ENCODE measurements around the gene NOTUM.

The NOTUM gene

GRCh38 chr17:81942167-81942553 lies 18.8 kb downstream of the NOTUM start:
- POLR2A ChIA-PET = no interaction called here
- no peak for TF ChIP-seq CTCF (IDR thresholded peaks at IDR 0.05; ENCODE audit: control extremely low read depth, extremely low read depth, low read depth, missing control alignments)
- CTCF ChIA-PET = no interaction called here

GRCh38 chr17:81941484-81942166 lies 19.4 kb downstream of the NOTUM start:
- DNase-seq (ENCODE audit: extremely low spot score) = no peak
- TF ChIP-seq CTCF (IDR thresholded peaks at IDR 0.05; ENCODE audit: control extremely low read depth, extremely low read depth, low read depth, missing control alignments) = no peak
- ChIA-PET POLR2A (interaction anchor here (0.5 kb wide), 1 partner anchor 25 kb away, joined by 3 read pairs; no protein-coding TSS in a partner anchor), CTCF (interaction anchor here (2.5 kb wide), 1 partner anchor 18 kb away, joined by 15 read pairs; no protein-coding TSS in a partner anchor)

More at GRCh38 chr17:81942167-81942553, 18.8 kb downstream of the NOTUM start:
- no peak for DNase-seq (ENCODE audit: extremely low spot score)

- DNase-seq (ENCODE audit: extremely low spot score) = no peak
- no peak for TF ChIP-seq CTCF (IDR thresholded peaks at IDR 0.05; ENCODE audit: control extremely low read depth, extremely low read depth, low read depth, missing control alignments)
- POLR2A ChIA-PET = interaction anchor here (0.5 to 1.1 kb wide), 3 partner anchors 13 to 58 kb away, joined by 3 to 5 read pairs (median 3); partner anchors contain the start of gene MAFG
- CTCF ChIA-PET = interaction anchor here (0.7 to 2.5 kb wide), 3 partner anchors 13 to 19 kb away, joined by 3 to 15 read pairs (median 3); no protein-coding TSS in a partner anchor
Measured at GRCh38 chr17:81940538-81941483, 20.2 kb downstream of the NOTUM start.

GRCh38 chr17:81939881-81940385 lies 21.1 kb downstream of the NOTUM start:
- no peak for DNase-seq (ENCODE audit: extremely low spot score)
- no peak for TF ChIP-seq CTCF (IDR thresholded peaks at IDR 0.05; ENCODE audit: control extremely low read depth, extremely low read depth, low read depth, missing control alignments)
- ChIA-PET CTCF (interaction anchor here (0.7 to 2.5 kb wide), 3 partner anchors 12 to 20 kb away, joined by 3 to 15 read pairs (median 3); no protein-coding TSS in a partner anchor), POLR2A (interaction anchor here (0.6 to 1.1 kb wide), 2 partner anchors 12 to 57 kb away, joined by 3 to 5 read pairs; partner anchors contain the start of gene MAFG)

- no peak for TF ChIP-seq CTCF (IDR thresholded peaks at IDR 0.05; ENCODE audit: control extremely low read depth, extremely low read depth, low read depth, missing control alignments)
- DNase-seq (ENCODE audit: extremely low spot score) = no peak
- POLR2A ChIA-PET = no interaction called here
- CTCF ChIA-PET = interaction anchor here (1.4 to 2.5 kb wide), 2 partner anchors 20 to 81 kb away, joined by 4 to 15 read pairs; no protein-coding TSS in a partner anchor
Measured at GRCh38 chr17:81939218-81939617, 21.8 kb downstream of the NOTUM start.

GRCh38 chr17:81935709-81936084 lies 25.3 kb downstream of the NOTUM start:
- DNase-seq (ENCODE audit: extremely low spot score) = no peak
- no peak for TF ChIP-seq CTCF (IDR thresholded peaks at IDR 0.05; ENCODE audit: control extremely low read depth, extremely low read depth, low read depth, missing control alignments)
- ChIA-PET POLR2A (interaction anchor here (0.9 kb wide), 1 partner anchor 9 kb away, joined by 3 read pairs; no protein-coding TSS in a partner anchor), CTCF (interaction anchor here (1.2 to 1.7 kb wide), 2 partner anchors 11 to 95 kb away, joined by 4 read pairs; no protein-coding TSS in a partner anchor)

Measured in GM10248 (cell line).